Stomach (tissue), 4 donors: ENCODE data around the gene ANKS1B.

Experiments used
- EP300 ChIP-seq: sonication (generic); formaldehyde crosslinking; IDR thresholded peaks from one replicate; pipeline ENCODE4 v1.6.1; 2017; ENCODE audit warnings: antibody characterized with exemption
- POLR2A ChIP-seq, 4 donors: fragments of 450-650 bp; IDR thresholded peaks; one replicate each; pipeline ENCODE4 v1.6.1; 2016; ENCODE audit warnings: antibody characterized with exemption in 4 of 4, control low read depth in 2 of 4, mild to moderate bottlenecking in 1 of 4, moderate library complexity in 1 of 4

- TF ChIP-seq EP300 = no peak
- TF ChIP-seq POLR2A (IDR thresholded peaks at IDR 0.05) = no peak
These were observed 1227.3 kb downstream of the ANKS1B start for GRCh38 chr12:98757455-98757854.
